Suppressor macrophage (primary cell): ENCODE results near the gene C1QTNF6.
"Not testable (repeated sequence)": the region's sequence is repeated elsewhere in the genome, so short reads cannot be mapped to it uniquely, and the experiment has no call there.

Experiments
- DNase-seq, 4 experiments: peaks; one replicate each; pipeline ENCODE4 v3.0.0-alpha.2; 2020 to 2022
- total RNA-seq, 17 experiments: gene quantifications; one replicate each; lab custom pipeline; 2026; ENCODE audit warnings: mixed read lengths in 6 of 17, inconsistent platforms in 3 of 17; lab: John Stamatoyannopoulos, UW

Gene C1QTNF6
- 0.06 to 5.0 (median 0.64) reads per million in 17 experiments for total RNA-seq

DNA sequence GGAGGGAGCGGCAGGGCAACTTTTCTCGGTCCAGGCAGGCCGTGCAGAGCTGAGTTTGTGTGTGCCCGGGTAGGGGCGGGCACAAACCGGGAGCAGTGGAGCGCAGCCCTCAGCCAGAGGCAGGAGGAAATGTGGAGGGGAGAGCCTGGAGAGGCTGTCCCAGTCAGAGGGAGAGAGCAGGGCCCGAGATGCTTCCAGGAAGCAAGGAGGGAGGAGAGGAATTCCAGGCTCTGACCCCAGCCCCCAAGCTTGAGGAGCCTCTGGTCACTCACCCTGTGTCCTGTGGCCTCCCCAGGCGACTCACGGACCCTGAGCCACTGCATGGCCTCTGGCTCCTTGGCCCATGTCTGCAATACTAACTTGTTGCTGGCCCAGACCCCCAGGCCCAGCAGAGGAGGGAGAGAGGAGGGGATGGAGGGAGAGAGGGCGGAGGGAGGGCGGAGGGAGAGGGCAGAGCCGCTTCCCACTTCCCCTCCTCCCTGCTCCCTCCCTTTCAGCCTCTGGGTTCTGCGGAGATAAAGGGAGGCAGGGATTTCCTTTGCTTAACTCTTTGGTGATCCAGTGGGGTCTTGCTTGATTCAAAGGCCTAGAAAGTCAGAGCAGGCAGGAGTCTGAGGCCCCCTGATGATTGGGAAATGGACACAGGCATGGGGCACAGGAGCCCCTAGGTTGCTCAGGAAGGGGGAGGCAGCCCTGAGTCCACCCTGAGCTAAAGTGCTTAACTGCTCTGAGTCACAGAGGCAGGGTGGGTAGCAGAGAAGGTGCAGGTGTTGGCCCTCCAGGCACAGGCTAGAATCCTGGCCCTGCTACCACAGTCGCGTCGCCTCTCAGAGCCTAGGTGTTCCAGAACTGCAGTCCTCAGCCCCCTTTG, at the start of gene C1QTNF6:
Gene C1QTNF6 (minus strand): TSS at position 357 of the 871 bp plus-strand sequence. CDS start 34 bp downstream, at position 323.
- no peak for DNase-seq

DNA sequence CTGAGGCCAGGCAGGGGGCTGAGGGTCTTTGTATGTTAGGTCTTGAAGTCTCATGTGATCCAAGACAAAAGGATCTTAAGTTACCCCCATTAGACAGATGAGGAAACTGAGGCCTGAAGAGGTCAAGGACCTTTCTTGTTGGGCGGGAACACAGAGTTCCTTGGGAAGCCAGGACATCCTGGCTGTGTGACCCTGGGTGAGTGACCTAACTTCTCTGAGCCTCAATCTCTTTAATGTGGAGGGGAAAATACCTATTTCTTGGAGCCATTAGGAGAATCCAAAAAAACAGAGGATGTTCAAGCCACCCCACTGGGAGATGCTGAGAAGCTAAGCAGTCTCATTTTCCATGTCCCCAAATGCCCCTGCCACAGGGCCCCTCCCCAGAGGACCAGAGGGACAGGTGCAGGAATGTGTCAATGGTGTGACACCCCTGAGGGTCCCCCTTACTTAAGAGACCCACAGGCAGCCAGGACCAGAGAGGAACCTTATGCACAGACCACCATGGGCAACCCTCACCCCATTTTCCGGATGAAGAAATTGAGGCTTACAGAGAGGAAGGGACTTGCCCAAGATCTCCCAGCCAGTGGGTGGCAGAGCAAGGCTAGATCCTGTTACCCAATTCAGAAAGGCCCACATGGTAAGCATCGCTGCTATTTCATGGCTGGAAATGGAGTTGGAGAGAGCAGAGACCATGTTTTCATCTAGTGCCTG, 48.0 kb upstream of the C1QTNF6 start:
- peak; percentile 54 to 82 (median 80) for DNase-seq

DNA sequence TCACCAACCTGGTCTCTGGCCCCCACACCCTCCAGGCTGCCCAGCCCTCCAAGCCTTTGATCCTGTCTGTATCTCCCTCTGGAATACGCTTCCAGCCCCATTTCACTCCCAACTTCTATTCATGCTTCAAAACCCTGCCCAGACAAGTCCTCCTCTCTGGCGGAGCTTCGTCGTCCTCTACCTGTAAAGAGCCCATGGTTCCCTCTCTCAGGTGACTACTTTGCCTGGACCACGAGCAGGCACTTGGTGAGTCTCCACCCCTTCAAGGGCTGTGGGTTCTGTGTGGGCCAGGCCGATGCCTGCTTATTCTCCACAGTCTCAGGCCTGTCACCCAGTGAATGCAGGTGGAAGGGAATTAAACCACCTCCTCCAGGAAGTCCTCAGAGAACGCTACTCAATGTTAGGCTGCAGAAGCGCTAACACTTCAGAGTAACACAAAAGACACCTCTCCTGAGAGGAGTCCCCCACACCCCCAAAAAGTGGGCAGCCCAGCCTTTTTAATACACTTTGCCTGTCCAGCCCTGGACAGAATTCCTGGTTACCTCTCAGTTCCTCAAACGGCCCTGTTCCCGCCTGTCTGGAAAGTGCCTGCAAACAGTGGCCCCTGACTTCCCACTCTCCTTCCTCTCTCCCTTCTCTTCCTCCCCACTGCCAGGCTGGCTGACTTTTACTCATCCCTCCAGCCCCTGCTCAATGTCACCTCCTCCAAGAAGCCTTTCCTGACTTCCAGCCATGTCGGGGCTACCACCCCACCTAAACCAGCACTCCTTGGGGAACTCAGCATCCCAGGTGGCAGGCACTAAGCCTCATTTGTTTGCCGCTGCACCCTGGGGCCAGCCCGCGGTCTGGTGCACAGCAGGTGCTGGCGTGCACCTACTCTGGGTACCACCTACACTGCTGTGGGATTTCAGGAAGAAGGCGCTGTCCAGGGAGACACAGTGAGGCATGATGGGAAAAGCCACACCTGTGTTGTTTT, 47.0 kb upstream of the C1QTNF6 start:
- DNase-seq: peak in 2 of 4 experiments; percentile 32 to 43

DNA sequence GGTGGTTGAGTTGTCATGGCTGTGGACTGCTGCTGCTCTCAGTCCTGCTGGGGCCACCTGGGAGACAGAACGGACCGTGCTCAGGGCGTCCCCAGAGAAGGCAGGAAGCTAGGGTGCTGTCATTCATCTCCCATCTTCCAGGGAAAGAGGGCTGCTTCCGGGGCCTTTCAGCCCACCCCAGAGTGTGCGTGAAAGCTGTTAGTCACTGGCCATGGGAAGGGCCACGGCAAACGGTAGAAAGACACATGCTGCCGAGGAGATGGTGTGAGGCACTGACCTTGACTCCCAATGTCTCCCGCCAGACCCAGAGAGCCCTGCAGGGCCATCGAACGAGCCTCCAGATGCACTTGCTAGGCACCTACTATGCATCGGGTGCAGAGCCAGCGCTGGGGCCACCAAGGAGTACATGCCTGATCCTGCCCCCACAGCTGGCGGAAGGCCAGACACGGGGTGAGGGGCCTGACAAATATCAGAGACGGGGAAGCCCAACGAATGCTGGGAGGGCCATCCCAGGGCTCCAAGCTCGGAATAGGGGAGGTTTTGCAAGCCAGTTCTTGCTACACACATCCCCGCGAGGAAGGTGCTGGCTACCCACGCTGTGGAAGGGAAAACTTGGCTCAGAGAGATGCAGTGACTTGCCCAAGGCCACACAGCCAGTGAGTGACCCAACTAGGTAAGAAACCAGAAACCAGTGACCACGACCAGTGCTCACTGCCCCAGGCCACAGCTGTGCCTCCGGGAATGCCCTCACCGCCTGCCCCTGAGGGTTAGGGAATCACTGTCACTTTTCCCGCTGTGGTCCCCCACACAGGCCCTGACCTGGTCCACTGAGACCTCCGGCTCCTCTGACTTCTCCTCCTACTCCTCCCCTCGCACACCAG, 45.9 kb upstream of the C1QTNF6 start:
- DNase-seq: peak in 3 of 4 experiments; percentile 54 to 68 (median 57)

DNA sequence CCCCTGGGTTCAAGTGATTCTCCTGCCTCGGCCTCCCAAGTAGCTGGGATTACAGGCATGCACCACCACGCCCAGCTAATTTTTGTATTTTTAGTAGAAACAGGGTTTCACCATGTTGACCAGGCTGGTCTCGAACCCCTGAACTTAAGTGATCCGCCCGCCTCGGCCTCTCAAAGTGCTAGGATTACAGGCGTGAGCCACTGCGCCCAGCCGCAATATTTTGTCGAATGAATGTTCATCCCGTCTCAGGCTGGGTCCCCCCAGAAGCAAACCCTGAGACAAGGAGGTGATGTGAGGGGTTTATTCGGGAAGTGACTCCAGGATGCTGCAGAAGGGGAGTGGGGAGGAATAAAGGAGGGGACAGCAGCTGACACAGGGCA, 45.3 kb upstream of the C1QTNF6 start:
- DNase-seq: not testable (repeated sequence)

DNA sequence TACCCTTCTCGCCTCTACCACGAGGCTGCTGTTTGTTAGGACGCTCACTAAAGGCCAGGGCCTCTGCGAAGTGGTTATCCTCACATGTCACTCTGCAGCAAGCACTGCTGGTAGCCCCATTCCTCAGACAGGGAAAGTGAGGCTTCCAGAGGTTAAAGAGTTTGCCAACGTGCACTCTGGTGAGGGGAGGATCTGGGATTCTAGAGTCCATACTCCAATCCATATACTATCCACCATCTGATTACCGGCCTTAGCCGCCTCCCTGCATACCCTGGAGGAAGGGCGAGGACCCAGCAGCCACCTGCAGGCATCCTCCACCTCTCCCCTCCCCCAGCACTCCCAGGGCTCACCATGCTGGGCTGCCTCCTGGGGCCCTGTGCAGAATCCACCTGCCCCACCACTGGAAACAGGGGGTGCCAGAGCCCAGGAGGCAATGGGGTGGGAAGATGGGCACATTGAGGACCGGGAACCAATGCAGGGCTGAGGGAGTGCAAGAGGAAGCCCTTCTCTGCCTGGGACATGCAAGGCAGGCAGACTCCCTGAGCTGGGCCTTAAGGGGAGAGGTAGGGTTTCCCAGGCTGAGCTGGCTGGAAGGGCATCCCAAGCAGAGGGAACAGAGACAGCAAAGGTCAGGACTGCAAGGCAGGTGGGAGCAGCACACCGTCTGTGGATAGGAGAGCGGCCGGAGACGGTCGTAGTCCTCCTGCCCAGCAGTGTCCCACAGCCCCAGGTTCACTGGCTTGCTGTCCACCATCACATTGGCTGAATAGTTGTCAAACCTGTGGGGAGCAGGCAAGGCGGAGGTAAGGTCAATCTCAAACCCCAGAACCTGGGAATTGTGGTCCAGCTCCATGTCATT, 44.3 kb upstream of the C1QTNF6 start:
- no peak for DNase-seq

DNA sequence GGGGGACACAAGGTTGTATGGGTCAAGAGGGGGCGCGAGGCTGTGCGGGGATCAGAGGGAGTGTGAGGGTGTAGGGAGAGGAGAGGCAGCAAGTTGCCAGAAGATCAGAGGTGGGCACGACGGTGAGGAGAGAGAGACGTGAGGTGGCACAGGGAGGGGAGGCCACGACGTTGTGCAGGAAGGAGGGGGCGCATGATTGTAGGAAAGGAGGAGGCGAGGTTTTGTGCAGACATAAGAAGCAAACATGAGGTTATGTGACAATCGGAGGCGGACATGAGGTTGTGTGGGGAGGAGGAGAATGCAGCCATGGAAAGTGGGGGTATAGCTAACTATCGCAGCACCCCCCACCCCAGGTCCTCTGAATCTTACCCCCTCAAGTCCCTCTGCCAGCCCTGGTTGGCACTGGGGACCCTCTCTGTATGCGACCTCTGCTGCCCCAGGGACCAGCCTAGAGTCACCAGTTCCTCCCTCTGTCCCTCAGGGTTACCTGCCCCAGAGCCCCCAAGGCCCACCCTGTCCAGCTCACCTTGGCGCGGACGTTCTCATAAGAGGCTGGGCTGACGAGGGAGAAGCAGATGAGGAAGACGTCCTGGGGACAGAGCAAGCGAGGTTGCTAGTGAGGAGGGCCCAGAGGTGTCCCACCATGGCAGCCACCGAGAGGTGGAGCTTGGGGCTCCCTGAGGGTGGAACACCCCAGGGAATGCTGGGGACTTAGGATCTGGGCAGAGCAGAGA, 43.5 kb upstream of the C1QTNF6 start:
- DNase-seq: no peak

DNA sequence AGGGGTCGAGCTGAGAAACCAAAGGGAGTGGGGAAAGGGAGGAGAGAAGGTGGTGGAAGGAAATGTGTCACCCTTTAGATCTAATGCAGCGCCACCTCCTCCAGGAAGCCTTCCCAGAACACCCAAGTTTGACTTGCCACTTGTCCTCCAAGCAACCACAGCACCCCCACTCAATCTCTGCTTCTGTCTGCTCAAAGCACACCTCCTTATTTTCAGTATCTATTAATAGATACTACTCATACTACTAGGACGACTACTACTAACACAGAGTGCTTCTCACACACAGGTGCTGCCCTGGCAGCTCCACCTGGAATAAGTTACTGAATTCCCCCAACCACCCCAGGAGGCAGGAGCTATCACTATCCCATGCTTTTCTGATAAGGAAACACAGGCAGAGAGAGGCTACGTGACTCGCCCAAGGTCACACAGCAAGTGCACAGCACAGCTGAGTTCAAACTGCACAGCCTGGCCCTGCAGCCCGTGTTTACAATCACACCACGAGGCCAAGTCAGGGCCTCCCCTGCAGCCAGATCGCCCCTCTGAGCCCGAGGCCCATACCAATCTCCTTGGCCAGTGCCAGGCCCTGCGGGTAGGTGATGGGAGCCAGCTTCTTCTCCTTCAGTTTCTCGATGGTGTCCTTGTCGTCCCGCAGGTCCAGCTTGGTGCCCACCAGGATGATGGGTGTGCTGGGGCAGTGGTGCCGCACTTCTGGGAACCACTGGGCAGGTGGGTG, 42.8 kb upstream of the C1QTNF6 start:
- DNase-seq: peak in 3 of 4 experiments; percentile 28 to 32 (median 30)

DNA sequence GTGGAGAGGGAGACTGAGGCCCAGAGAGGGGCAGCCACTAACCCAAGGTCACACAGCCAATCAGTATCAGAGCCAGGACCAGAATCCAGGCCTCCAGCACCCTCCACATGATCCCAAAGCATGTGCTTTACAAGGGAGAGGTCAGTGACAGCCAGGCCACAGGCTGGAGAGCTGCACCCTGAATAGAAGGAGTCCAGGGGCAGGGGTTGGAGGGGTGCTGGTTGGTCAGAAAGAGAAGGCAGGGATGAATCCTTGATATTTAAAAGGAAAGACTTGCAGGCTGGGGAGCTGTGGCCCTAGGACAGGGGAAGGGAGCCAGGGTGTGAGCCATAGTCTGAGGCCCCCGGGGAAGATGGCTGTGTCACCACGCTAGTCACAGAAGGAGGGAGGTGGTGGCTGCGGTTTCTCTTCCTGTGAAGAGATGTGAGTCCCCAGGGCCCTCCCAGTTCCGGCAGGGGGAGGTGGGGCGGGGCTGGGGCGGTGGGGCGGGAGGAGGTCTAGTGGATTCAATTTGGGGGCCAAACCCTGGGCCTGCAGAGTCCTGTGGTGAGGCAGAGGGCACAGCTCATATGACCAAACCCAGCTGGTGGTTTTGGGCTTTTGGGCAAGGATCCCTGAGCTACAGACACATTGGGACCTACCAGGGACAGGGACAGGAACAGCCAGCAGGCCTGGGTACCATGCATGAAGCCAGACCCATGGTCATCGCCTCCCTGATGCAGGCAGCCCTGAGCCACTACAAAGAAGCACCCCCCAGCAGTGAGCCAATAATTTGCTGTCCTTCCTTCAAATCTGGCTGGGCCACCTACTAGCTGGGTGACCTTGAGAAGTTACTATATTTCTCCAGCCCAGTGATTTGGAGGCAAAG, 42.0 kb upstream of the C1QTNF6 start:
- DNase-seq: peak; percentile 72 to 84 (median 80)

DNA sequence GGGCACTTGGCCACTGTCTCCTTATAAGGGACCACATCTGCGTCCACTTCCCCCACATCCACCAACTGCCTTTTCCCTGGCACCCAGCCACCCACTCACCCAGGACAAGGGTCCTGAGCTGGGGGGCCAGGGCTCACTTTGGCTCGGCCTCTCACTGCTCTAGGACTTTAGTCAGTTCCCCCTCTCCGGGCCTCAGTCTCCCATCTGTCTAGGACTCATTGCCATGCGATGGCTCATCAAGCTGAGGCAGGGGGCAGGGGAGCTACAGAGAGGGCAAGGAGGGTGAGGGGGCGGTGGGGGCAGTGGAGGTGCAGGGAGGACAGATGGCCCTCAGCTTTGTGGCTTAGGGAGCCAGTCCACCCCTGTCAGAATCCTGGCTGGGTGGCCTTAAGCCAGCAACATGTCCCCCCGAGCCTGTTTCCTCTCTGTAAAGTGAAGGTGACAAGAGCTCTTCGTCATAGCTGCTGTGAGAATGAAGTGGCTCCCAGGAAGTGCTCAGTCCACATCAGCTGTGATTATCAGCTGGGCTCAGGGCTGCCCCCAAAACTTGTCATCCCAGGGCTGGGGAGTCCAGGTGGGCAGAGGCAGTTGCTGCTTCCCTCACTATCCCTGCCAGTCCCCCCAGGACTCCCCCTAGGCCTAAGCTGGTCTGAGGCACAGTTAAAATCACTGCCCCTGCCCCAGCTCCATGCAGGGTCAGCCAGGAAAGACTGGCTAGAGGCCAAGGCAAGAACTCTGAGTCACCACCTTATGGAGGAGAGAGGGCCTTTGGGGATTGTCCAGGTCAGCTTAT, 41.2 kb upstream of the C1QTNF6 start:
- DNase-seq: peak in 2 of 4 experiments; percentile 30 to 35

DNA sequence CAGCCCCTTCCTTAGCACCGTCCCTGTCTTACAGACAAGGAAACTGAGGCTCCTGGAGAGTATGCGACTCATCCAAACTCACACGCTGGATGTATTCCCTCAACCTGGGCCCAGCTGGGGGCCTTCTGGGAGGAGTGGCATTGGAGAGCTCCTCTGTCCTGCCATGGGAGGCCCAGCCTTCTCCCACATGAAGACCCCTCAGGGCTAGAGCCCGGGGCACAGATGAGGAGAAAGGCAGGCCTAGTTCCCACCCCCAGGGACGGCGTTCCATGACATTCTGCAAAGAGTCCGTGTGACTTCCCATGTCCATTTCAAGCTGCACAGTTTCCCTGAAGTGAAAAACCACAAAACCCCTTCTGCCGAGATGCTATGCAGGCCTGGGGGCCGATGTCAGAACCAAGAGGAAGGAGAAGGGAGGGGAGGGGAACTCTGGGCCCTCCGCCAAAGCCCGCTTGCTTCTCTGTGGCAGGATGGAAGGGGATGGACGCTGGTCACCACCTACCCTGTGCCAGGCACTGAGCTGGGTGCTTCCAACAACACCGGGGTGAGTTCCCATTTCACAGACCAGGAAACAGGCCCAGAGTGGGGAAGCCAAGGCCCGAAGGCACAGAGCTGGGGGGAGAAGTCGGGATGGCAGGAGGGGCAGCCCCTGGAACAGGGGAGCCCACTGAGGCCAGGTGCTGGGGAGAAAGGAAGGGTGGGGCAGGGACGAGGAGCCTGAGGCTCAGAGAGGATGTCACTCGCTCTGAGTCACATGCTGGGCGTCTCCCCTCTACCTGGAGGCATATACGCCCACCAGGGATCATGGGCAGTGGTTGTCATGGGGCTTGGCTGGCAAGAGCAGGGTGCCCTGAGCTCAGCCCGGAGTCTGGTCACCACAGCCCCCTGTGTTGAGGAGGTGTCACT, 40.3 kb upstream of the C1QTNF6 start:
- peak; percentile 63 to 78 (median 70) for DNase-seq

DNA sequence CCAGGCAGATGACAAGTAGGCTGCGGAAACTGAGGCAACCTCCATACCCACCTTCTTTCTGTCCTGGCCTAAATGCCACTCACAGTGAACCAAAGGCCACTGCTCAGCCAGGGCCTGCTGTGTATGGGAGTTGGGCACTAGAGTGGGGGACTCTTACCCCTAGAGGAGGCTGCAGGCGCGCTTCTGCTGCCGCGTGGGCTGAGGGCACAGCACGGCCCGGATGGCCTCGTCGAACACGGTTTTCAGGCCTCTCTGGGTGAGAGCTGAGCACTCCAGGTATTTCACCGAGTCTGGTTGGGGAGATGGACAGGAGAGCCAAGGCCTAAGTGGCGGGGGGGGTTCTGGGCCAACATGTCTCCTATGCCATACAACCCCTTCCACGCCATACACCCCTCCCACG, 38.5 kb upstream of the C1QTNF6 start:
- DNase-seq: no peak

DNA sequence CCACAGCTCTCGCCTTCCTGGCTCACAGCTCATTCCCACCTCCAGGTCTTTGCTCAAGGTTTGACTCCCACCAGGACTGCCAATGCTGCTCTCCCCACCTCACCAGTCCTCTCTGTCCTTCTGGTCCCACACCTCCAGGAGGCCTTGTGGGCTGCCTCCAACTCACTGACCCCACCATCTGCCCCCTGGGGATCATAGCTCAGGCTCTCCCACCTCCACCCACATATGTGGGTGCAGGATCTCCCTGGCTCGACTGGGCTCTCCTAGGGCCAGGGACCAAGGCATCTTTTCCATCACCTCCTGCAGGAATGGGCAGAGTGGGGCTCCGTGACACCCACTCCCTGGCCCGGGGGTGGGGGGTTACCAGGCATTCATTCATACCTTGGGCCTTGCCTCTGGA, 38.0 kb upstream of the C1QTNF6 start:
- DNase-seq: no peak

DNA sequence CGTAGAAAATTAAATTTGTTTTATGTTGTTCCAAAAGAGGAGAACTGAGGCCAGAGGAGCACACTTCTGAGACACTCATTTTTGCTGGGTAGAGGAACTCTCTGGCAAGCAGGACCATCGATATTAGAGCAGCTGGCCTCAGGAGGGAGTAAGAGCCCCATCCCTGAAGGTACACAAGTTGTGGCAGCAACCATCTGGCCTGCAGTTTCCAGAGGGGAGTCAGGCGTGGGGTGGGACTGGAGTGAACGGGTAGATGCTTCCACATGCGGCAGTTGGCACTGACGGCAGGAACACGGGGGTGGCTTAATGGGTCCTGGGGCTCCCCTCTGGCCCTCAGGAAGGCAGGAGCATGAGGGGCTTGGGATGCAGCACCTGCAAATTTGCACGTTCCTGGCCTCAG, 37.4 kb upstream of the C1QTNF6 start:
- no peak for DNase-seq

DNA sequence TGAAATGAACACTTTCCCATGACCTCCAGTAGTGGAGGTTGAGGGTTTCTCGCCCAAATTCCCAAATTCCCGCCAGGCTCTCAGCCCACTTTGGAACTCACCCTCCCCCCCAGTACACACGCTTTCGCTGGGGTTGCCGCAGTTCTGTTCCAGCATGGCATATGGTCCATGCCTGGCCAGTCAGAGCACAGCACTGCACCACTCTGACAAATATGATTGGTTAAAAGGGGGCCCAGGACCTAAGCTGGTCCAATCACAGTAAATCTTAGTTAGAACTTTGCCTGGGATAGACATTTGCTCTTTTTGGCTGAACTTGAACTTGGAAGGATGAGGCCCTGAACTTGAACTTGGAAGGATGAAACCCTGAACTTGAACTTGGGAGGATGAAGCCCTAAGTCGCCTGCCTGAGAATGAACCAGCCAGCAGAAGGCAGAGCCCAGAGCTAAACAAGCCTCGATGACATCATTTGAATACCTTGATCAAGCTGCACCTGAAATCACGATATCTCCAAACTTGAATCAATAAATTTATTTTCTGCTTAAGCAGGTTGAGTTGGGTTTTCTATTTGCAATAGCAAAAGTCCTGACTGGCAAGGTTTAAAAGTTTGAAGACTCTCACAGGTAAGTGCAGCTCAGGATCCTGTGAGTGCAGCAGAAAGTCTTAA, 36.8 kb upstream of the C1QTNF6 start:
- no peak for DNase-seq
